ENCODE results near the gene RPS15. TPM values are rescaled to one million over a fixed set of nuclear protein-coding genes. Genes with fewer than 3 reads are reported as not detected.

RPS15 gene
- total and polyA plus RNA-seq, 4 donors, result 296 to 954 (median 414) TPM

GRCh38 chr19:1465191-1466016 is 27.2 kb downstream of the RPS15 start (continued):
- TF ChIP-seq REST (IDR thresholded peaks at IDR 0.05) (no peak), ZBTB33 (IDR thresholded peaks at IDR 0.05) (no peak), EGR1 (IDR thresholded peaks at IDR 0.05; ENCODE audit: low read depth in 2 of 2) (no peak), RXRA (IDR thresholded peaks at IDR 0.05) (no peak), HNF4G (IDR thresholded peaks at IDR 0.05) (no peak), JUND (IDR thresholded peaks at IDR 0.05) (no peak), TAF1 (conservative IDR thresholded peaks at IDR 0.05) (no peak), FOXA2 (IDR thresholded peaks at IDR 0.05) (no peak), RAD21 (IDR thresholded peaks at IDR 0.05) (peak in 1 of 2 donors; percentile 62)

- DNase-seq (ENCODE audit: low spot score), result no peak
- Histone ChIP-seq H3K27me3 (ENCODE audit: control insufficient read depth in 4 of 4, insufficient read depth in 4 of 4, low read length in 3 of 4) (peaks cover 0 to 11% (median 5%) of the 10 kb centered on the region in 4 donors), H3K4me3 (ENCODE audit: low read depth in 1 of 3, low read length in 3 of 3) (no peak overlapping the region), H3K4me1 (ENCODE audit: control insufficient read depth in 4 of 4, insufficient read depth in 4 of 4, low read length in 3 of 4) (peaks cover 25 to 52% (median 41%) of the 10 kb centered on the region in 4 donors), H3K9me3 (ENCODE audit: control insufficient read depth in 4 of 4, low read length in 3 of 4) (no peaks in the 10 kb centered on the region), H3K9ac (ENCODE audit: low read depth in 1 of 2, low read length in 2 of 2) (no peak overlapping the region), H3K36me3 (ENCODE audit: control insufficient read depth in 4 of 4, insufficient read depth in 3 of 4, low read depth in 1 of 4, low read length in 3 of 4) (no peaks in the 10 kb centered on the region), H3K27ac (ENCODE audit: low read depth in 1 of 2, low read length in 2 of 2) (no peak overlapping the region)
- 63% methylated on average over 41 of the region's 41 CpGs for WGBS
- TF ChIP-seq EGR1 (IDR thresholded peaks at IDR 0.05; ENCODE audit: low read depth in 2 of 2), result no peak
Measured at GRCh38 chr19:1466018-1466460, 27.8 kb downstream of the RPS15 start.

- peaks cover 0 to 11% (median 7%) of the 10 kb centered on the region in 4 donors for H3K27me3 ChIP-seq (ENCODE audit: control insufficient read depth in 4 of 4, insufficient read depth in 4 of 4, low read length in 3 of 4)
- DNase-seq (ENCODE audit: low spot score), result no peak
- WGBS, result 51% methylated on average over 70 of the region's 70 CpGs
- no peaks in the 10 kb centered on the region for H3K36me3 ChIP-seq (ENCODE audit: control insufficient read depth in 4 of 4, insufficient read depth in 3 of 4, low read depth in 1 of 4, low read length in 3 of 4)
- no peak overlapping the region for H3K27ac ChIP-seq (ENCODE audit: low read depth in 1 of 2, low read length in 2 of 2)
- H3K4me3 ChIP-seq (ENCODE audit: low read depth in 1 of 3, low read length in 3 of 3), result no peak overlapping the region
- H3K9ac ChIP-seq (ENCODE audit: low read depth in 1 of 2, low read length in 2 of 2), result no peak overlapping the region
- H3K4me1 ChIP-seq (ENCODE audit: control insufficient read depth in 4 of 4, insufficient read depth in 4 of 4, low read length in 3 of 4), result peaks cover 30 to 58% (median 44%) of the 10 kb centered on the region in 4 donors
- no peaks in the 10 kb centered on the region for H3K9me3 ChIP-seq (ENCODE audit: control insufficient read depth in 4 of 4, low read length in 3 of 4)
- TF ChIP-seq HNF4A (conservative IDR thresholded peaks at IDR 0.05), result no peak
- no peak for TF ChIP-seq SP1 (IDR thresholded peaks at IDR 0.05)
- TF ChIP-seq HNF4G (IDR thresholded peaks at IDR 0.05), result no peak
- TF ChIP-seq MAX (IDR thresholded peaks at IDR 0.05), result no peak
- no peak for TF ChIP-seq FOXA1 (IDR thresholded peaks at IDR 0.05)
- TF ChIP-seq GABPA (IDR thresholded peaks at IDR 0.05 in 1 of 2, conservative IDR thresholded peaks at IDR 0.05 in 1 of 2), result no peak
- no peak for TF ChIP-seq RAD21 (IDR thresholded peaks at IDR 0.05)
- TF ChIP-seq REST (IDR thresholded peaks at IDR 0.05), result no peak
- TF ChIP-seq NR2F2 (IDR thresholded peaks at IDR 0.05), result no peak
- no peak for TF ChIP-seq RXRA (IDR thresholded peaks at IDR 0.05)
- TF ChIP-seq YY1 (IDR thresholded peaks at IDR 0.05), result no peak
- TF ChIP-seq TAF1 (conservative IDR thresholded peaks at IDR 0.05), result no peak
- TF ChIP-seq JUND (IDR thresholded peaks at IDR 0.05), result no peak
Measured at GRCh38 chr19:1466461-1467214, 28.4 kb downstream of the RPS15 start.
